Mucosa of descending colon (tissue), 3 donors: ENCODE measurements around the gene FGD4. TPM values are rescaled to one million over a fixed set of nuclear protein-coding genes. Genes with fewer than 3 reads are reported as not detected.

Experiments
- ATAC-seq: fragments of 200-7000 bp; cut with Tn5 transposase; one replicate; pipeline ENCODE4 v1.9.1; 2020; ENCODE audit warnings: mild to moderate bottlenecking, moderate library complexity
- DNase-seq, 3 donors: peaks; one replicate each; pipeline ENCODE4 v3.0.0-alpha.2; 2020
- H3K36me3 ChIP-seq: fragments of 200-600 bp; one replicate; pipeline ENCODE4 v1.8.0; 2021; ENCODE audit warnings: low read depth, mild to moderate bottlenecking
- H3K4me1 ChIP-seq: fragments of 200-600 bp; one replicate; pipeline ENCODE4 v1.8.0; 2021; ENCODE audit warnings: low read depth, mild to moderate bottlenecking
- H3K4me3 ChIP-seq: fragments of 200-600 bp; one replicate; pipeline ENCODE4 v1.8.0; 2021; ENCODE audit warnings: mild to moderate bottlenecking
- H3K9me3 ChIP-seq: fragments of 200-600 bp; one replicate; pipeline ENCODE4 v1.8.0; 2021; ENCODE audit warnings: mild to moderate bottlenecking
- intact Hi-C, 2 donors: fragments of 100-400 bp; cut with DNase I in 1 of 2; cut with micrococcal nuclease in 1 of 2; formaldehyde crosslinking; loops; one replicate each; pipeline versions ENCODE4 v1.11.0 to v1.11.1; 2022; cut with DNase I, micrococcal nuclease
- total RNA-seq, 3 donors: library from RNA; stranded (reverse); fragmentation: NEBNext Ultra II Directional in 2 of 3; extraction: Animal tissue kit (Norgen Biotek cat#: 25700) in 2 of 3; gene quantifications; one replicate each; pipeline versions ENCODE4 v1.2.1 to v1.2.4, GENCODE V29; 2021 to 2023
- TF ChIP-seq, protein P1 (sequence below): fragments of 200-600 bp; IDR thresholded peaks from one replicate; pipeline ENCODE4 v1.8.0; 2022; ENCODE audit warnings: antibody characterized with exemption, mild to moderate bottlenecking
- donor health status: DM: no; HTN: no; CAD: no; lungs with moderate emphysema.
- donor health status: DM: no; HTN: no; CAD: no.
- donor health status: DM: no; HTN: yes; CAD: no.

The FGD4 gene
- total RNA-seq, 3 donors from 2014 or later: 31.5 to 66.7 (median 51.7) TPM

- Histone ChIP-seq H3K36me3 (no peaks in the 10 kb centered on the region), H3K4me1 (no peaks in the 10 kb centered on the region), H3K9me3 (no peaks in the 10 kb centered on the region), H3K4me3 (no peak overlapping the region)
- DNase-seq (no peak), ATAC-seq (no peak)
- TF ChIP-seq, protein P1, sequence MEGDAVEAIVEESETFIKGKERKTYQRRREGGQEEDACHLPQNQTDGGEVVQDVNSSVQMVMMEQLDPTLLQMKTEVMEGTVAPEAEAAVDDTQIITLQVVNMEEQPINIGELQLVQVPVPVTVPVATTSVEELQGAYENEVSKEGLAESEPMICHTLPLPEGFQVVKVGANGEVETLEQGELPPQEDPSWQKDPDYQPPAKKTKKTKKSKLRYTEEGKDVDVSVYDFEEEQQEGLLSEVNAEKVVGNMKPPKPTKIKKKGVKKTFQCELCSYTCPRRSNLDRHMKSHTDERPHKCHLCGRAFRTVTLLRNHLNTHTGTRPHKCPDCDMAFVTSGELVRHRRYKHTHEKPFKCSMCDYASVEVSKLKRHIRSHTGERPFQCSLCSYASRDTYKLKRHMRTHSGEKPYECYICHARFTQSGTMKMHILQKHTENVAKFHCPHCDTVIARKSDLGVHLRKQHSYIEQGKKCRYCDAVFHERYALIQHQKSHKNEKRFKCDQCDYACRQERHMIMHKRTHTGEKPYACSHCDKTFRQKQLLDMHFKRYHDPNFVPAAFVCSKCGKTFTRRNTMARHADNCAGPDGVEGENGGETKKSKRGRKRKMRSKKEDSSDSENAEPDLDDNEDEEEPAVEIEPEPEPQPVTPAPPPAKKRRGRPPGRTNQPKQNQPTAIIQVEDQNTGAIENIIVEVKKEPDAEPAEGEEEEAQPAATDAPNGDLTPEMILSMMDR: no peak
- intact Hi-C loops: no loop called here
These were observed 40.9 kb downstream of the FGD4 start for GRCh38 chr12:32440120-32440865.

- DNase-seq (no peak), ATAC-seq (no peak)
- H3K36me3 ChIP-seq: no peaks in the 10 kb centered on the region
- peaks cover 6% of the 10 kb centered on the region for H3K4me1 ChIP-seq
- TF ChIP-seq, protein P1: no peak
- no peaks in the 10 kb centered on the region for H3K9me3 ChIP-seq
- intact Hi-C loops: no loop called here
- no peak overlapping the region for H3K4me3 ChIP-seq
These were observed 44.1 kb downstream of the FGD4 start for GRCh38 chr12:32443491-32443890.

DNA sequence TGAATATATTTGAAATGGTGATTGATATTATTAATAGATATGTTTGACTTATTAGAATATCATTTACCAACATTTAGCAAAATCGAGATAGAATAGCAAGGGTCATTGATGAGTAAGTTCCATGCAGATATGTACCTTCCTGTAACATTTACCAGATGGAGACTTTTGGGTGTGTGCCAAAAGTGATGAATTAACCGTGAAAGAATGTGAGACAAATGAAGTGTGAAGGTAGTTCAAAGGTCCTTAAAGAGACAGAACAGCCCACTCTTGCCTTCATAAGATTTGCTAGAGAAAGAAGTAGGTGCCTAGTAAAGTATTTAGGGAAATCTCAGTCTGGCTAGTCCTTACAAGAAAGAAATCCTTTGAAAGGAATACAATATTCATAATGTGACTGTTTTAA lies 45.5 kb downstream of the FGD4 start:
- TF ChIP-seq, protein P1: no peak
- H3K4me1 ChIP-seq: peaks cover 13% of the 10 kb centered on the region
- no peak overlapping the region for H3K4me3 ChIP-seq
- ATAC-seq: peak; percentile 81
- no peaks in the 10 kb centered on the region for H3K36me3 ChIP-seq
- intact Hi-C loops: no loop called here
- peak in 1 of 3 donors; percentile 74 for DNase-seq
- H3K9me3 ChIP-seq: no peaks in the 10 kb centered on the region

DNA sequence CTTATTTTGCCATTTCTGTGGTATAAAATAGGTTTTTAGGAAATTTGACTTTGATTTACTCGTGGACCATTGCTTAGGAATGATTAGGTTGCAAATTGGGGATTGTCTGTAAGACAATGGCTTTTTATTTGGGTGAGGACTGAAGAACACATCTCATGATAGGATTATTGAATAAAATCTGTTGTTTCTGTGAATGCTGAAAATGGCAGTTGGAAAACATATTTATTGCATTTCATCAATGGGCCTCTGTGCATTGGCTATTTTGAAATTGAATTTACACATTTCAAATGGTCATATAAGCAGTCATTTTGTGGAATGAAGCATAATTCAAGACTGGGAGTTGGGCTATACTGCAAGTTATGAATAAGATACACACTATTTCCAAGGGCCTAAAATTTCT lies 46.0 kb downstream of the FGD4 start:
- no peak overlapping the region for H3K4me3 ChIP-seq
- TF ChIP-seq, protein P1: no peak
- H3K36me3 ChIP-seq: no peaks in the 10 kb centered on the region
- ATAC-seq (no peak), DNase-seq (no peak)
- H3K4me1 ChIP-seq: peaks cover 17% of the 10 kb centered on the region
- intact Hi-C loops: no loop called here
- no peaks in the 10 kb centered on the region for H3K9me3 ChIP-seq

DNA sequence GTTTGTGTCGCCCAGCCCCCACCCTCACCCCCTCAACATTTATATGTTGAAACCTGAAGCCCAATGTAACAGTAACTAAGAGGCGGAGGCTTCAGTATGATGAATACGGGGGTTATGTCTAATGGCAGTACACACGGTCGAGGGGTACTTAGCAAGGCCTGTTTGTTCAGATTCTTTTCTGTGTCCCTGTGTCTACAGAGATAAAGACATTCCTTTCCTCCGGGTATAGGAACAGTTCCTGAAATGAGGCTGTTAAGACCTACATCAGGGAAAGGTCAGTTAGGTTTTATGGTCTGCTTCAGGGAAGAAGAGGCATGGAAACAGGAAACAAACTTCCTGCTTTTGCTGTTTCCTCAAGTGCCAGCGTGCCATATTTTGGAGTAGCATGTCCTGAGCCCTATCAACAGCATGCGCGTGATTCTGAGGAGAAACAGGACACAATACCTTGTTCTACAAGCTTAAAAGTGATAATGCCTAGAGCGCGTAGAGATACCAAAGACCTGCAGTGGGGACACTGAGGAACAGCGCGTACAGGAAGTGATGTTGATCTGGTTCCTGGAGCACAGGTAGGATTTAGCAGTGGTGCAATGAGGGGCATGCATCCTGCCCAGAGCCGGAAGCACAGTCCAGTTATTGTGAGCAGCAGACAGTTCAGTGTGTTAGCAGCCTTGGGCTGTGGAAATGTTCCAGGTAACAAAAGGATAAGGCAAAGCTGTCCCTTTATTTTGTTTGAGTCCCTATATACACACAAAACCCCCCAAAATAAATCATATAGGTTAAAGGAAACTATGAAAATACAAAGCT lies 47.2 kb downstream of the FGD4 start:
- ATAC-seq (peak; percentile 19), DNase-seq (no peak)
- Histone ChIP-seq H3K36me3 (no peaks in the 10 kb centered on the region), H3K9me3 (no peaks in the 10 kb centered on the region), H3K4me3 (no peak overlapping the region), H3K4me1 (peaks cover 19% of the 10 kb centered on the region)
- TF ChIP-seq, protein P1: no peak
- intact Hi-C loops: no loop called here
